Neural progenitor cell (in vitro differentiated cells): ENCODE measurements around the gene SEMA3B.

Experiments
- CTCF ChIP-seq: fragments of 200-600 bp; sonication (generic); IDR thresholded peaks from 2 replicates; pipeline ENCODE4 v1.5.1; 2017; ENCODE audit warnings: antibody characterized with exemption, mild to moderate bottlenecking
- EZH2phosphoT487 ChIP-seq: fragments of 200-600 bp; sonication (generic); IDR thresholded peaks from 2 replicates; pipeline ENCODE4 v1.6.1; 2017; ENCODE audit warnings: antibody characterized with exemption

GRCh38 chr3:50295553-50296431, 26.8 kb downstream of the SEMA3B start:
- TF ChIP-seq CTCF = no peak
- no peak for TF ChIP-seq EZH2phosphoT487
